HCT116 (cell line): ENCODE results near the gene LSMEM2. TPM values are rescaled to one million over a fixed set of nuclear protein-coding genes. Genes with fewer than 3 reads are reported as not detected.

ENCODE experiments used
- ATAC-seq: fragments of 200-7000 bp; cut with Tn5 transposase; 2 replicates; pipeline ENCODE4 v1.9.1; 2020; ENCODE audit warnings: mild to moderate bottlenecking, moderate library complexity
- BruUV-seq: library from RNA; stranded (reverse); fragments of 400-500 nt; replicated peaks from 2 replicates; lab custom pipeline; 2021; lab: Mats Ljungman, UMichigan
- CTCF ChIA-PET: fragments of 300-600 bp; sonication (Branson Sonifier 250); formaldehyde crosslinking; loops from one replicate; lab custom pipeline; 2021; ENCODE audit warnings: antibody characterized with exemption; lab: Charles Lee
- POLR2A ChIA-PET: fragments of 300-600, 350-600 bp; sonication (Branson Sonifier 250); formaldehyde crosslinking; loops from one replicate; lab custom pipeline; 2021; ENCODE audit warnings: antibody characterized with exemption; lab: Charles Lee
- RAD21 ChIA-PET, 2 experiments: fragments of 300-600 bp; sonication (Branson Sonifier 250); formaldehyde crosslinking; loops; one replicate each; lab custom pipeline; 2023; ENCODE audit warnings: low total read pairs in 2 of 2; ENCODE audit not compliant: uncharacterized antibody in 2 of 2, unreplicated experiment in 2 of 2, low non-redundant PET in 1 of 2; lab: Charles Lee
- DNase-seq: peaks from one replicate; pipeline ENCODE4 v3.0.0-alpha.2; 2010; ENCODE audit warnings: low read depth, low spot score
- H2AFZ ChIP-seq: fragments of 200-600 bp; shearing (Covaris generic), sonication (generic); 2 replicates; pipeline ENCODE4 v1.6.1; 2017; ENCODE audit warnings: low read depth, mixed run types, mixed read lengths, antibody characterized with exemption, low read length; ENCODE audit not compliant: poor library complexity, severe bottlenecking
- H3K27ac ChIP-seq: 2 replicates; pipeline ENCODE4 v1.5.1; 2012; ENCODE audit warnings: low read depth, low read length
- H3K27me3 ChIP-seq: fragments of 200-600 bp; sonication (generic); 2 replicates; pipeline ENCODE4 v1.6.1; 2016; ENCODE audit warnings: mixed run types, low read length, mixed read lengths; ENCODE audit not compliant: insufficient read depth
- H3K36me3 ChIP-seq, 2 experiments: fragments of 200-500 bp in 1 of 2; fragments of 200-600 bp in 1 of 2; sonication (Bioruptor generic) in 1 of 2; sonication (generic) in 1 of 2; 2 replicates each; pipeline versions ENCODE4 v1.5.1 to v1.6.1; 2014 to 2016; ENCODE audit warnings: low read length in 2 of 2, inconsistent platforms in 1 of 2, mixed read lengths in 1 of 2, mixed run types in 1 of 2; ENCODE audit not compliant: insufficient read depth in 2 of 2, control insufficient read depth in 1 of 2
- H3K4me1 ChIP-seq, 2 experiments: fragments of 200-600 bp in 1 of 2; sonication (generic) in 1 of 2; 2 replicates each; pipeline versions ENCODE4 v1.5.1 to v1.6.1; 2012 to 2017; ENCODE audit warnings: low read length in 2 of 2, inconsistent platforms in 1 of 2, mild to moderate bottlenecking in 1 of 2, mixed read lengths in 1 of 2, mixed run types in 1 of 2, moderate library complexity in 1 of 2; ENCODE audit not compliant: insufficient read depth in 2 of 2, control insufficient read depth in 1 of 2
- H3K4me2 ChIP-seq: fragments of 200-600 bp; sonication (generic); 2 replicates; pipeline ENCODE4 v1.6.1; 2017; ENCODE audit warnings: mixed run types, low read length, mixed read lengths
- H3K4me3 ChIP-seq, 2 experiments: fragments of 200-600 bp in 1 of 2; sonication (generic) in 1 of 2; replicated peaks in 1 of 2; 2 replicates each; pipeline ENCODE4 v1.5.1; 2011 to 2016; ENCODE audit warnings: low read length in 2 of 2, control low read depth in 1 of 2, low read depth in 1 of 2, mild to moderate bottlenecking in 1 of 2, mixed read lengths in 1 of 2, mixed run types in 1 of 2
- H3K79me2 ChIP-seq: fragments of 200-600 bp; sonication (generic); 2 replicates; pipeline ENCODE4 v1.6.1; 2017; ENCODE audit warnings: mild to moderate bottlenecking, mixed run types, low read length, moderate library complexity, mixed read lengths; ENCODE audit not compliant: insufficient read depth
- H3K9ac ChIP-seq: fragments of 200-600 bp; sonication (generic); 2 replicates; pipeline ENCODE4 v1.6.1; 2016; ENCODE audit warnings: low read length, mixed read lengths
- H3K9me2 ChIP-seq: fragments of 200-600 bp; sonication (generic), shearing (Covaris generic); 2 replicates; pipeline ENCODE4 v1.6.1; 2017; ENCODE audit warnings: mixed run types, mild to moderate bottlenecking, moderate library complexity; ENCODE audit not compliant: insufficient read depth
- H3K9me3 ChIP-seq, 2 experiments: fragments of 200-500 bp in 1 of 2; fragments of 200-600 bp in 1 of 2; sonication (Bioruptor generic) in 1 of 2; sonication (generic) in 1 of 2; 2 replicates each; pipeline ENCODE4 v1.6.1; 2014 to 2017; ENCODE audit warnings: low read length in 2 of 2, mixed read lengths in 2 of 2, inconsistent platforms in 1 of 2, low read depth in 1 of 2, mild to moderate bottlenecking in 1 of 2, mixed run types in 1 of 2, moderate library complexity in 1 of 2; ENCODE audit not compliant: control insufficient read depth in 1 of 2, insufficient read depth in 1 of 2
- H4K20me1 ChIP-seq: fragments of 200-600 bp; sonication (generic), shearing (Covaris generic); 2 replicates; pipeline ENCODE4 v1.6.1; 2017; ENCODE audit warnings: mixed run types, mild to moderate bottlenecking, moderate library complexity; ENCODE audit not compliant: insufficient read depth
- CBX3 ChIP-seq: IDR thresholded peaks from 2 replicates; pipeline ENCODE4 v1.6.1; 2012; ENCODE audit warnings: low read depth
- CEBPB ChIP-seq: IDR thresholded peaks from 2 replicates; pipeline ENCODE4 v1.6.1; 2012; ENCODE audit warnings: low read depth
- EGR1 ChIP-seq: IDR thresholded peaks from 2 replicates; pipeline ENCODE4 v1.6.1; 2012; ENCODE audit warnings: low read depth
- ELF1 ChIP-seq: IDR thresholded peaks from 2 replicates; pipeline ENCODE4 v1.6.1; 2012; ENCODE audit warnings: low read depth, borderline replicate concordance
- EZH2phosphoT487 ChIP-seq: fragments of 200-600 bp; IDR thresholded peaks from 2 replicates; pipeline ENCODE4 v1.6.1; 2018; ENCODE audit warnings: antibody characterized with exemption, borderline replicate concordance
- FOSL1 ChIP-seq: IDR thresholded peaks from 2 replicates; pipeline ENCODE4 v1.6.1; 2012; ENCODE audit warnings: low read depth
- RAD21 ChIP-seq: IDR thresholded peaks from 2 replicates; pipeline ENCODE4 v1.6.1; 2012; ENCODE audit warnings: low read depth, mild to moderate bottlenecking
- SIN3A ChIP-seq: IDR thresholded peaks from 2 replicates; pipeline ENCODE4 v1.6.1; 2012; ENCODE audit warnings: low read depth
- SRF ChIP-seq: IDR thresholded peaks from 2 replicates; pipeline ENCODE4 v1.6.1; 2012; ENCODE audit warnings: low read depth
- TCF7L2 ChIP-seq: IDR thresholded peaks from 2 replicates; pipeline ENCODE4 v1.7.0; 2011; ENCODE audit warnings: borderline replicate concordance, inconsistent platforms; ENCODE audit not compliant: insufficient read depth, insufficient read length; ENCODE audit errors: extremely low read depth
- YY1 ChIP-seq: IDR thresholded peaks from 2 replicates; pipeline ENCODE4 v1.6.1; 2011; ENCODE audit warnings: low read length, low read depth, moderate library complexity, mild to moderate bottlenecking; ENCODE audit not compliant: insufficient replicate concordance; ENCODE audit errors: extremely low read depth
- ZFX ChIP-seq: fragments of 450-650 bp; IDR thresholded peaks from 2 replicates; pipeline ENCODE4 v1.6.1; 2017
- ZNF274 ChIP-seq: fragments of 200-500 bp; sonication (Bioruptor generic); IDR thresholded peaks from 2 replicates; pipeline ENCODE4 v1.6.1; 2014; ENCODE audit warnings: mild to moderate bottlenecking, low read depth, low read length, inconsistent platforms
- intact Hi-C: fragments of 100-400 bp; cut with micrococcal nuclease; formaldehyde crosslinking; loops from 2 replicates; pipeline ENCODE4 v1.10.0; 2022
- total RNA-seq: library from RNA; stranded (reverse); gene quantifications from one replicate; pipeline ENCODE4 v1.2.1, GENCODE V29; 2021; ENCODE audit not compliant: unreplicated experiment
- TF ChIP-seq, protein P1 (sequence below): IDR thresholded peaks from 2 replicates; pipeline ENCODE4 v1.6.1; 2012
- TF ChIP-seq, protein P2 (sequence below), 3 experiments: fragments of 200-600 bp in 1 of 3; sonication (generic) in 1 of 3; IDR thresholded peaks in 2 of 3; conservative IDR thresholded peaks in 1 of 3; 2 replicates each; pipeline ENCODE4 v1.5.1; 2012 to 2017; ENCODE audit warnings: low read depth in 2 of 3, low read length in 2 of 3, antibody characterized with exemption in 1 of 3, borderline replicate concordance in 1 of 3, control low read depth in 1 of 3, mild to moderate bottlenecking in 1 of 3, mixed read lengths in 1 of 3, mixed run types in 1 of 3, moderate library complexity in 1 of 3; ENCODE audit not compliant: insufficient read depth in 1 of 3

LSMEM2 gene
- total RNA-seq, 1 experiment from 2014 or later, result not detected

DNA sequence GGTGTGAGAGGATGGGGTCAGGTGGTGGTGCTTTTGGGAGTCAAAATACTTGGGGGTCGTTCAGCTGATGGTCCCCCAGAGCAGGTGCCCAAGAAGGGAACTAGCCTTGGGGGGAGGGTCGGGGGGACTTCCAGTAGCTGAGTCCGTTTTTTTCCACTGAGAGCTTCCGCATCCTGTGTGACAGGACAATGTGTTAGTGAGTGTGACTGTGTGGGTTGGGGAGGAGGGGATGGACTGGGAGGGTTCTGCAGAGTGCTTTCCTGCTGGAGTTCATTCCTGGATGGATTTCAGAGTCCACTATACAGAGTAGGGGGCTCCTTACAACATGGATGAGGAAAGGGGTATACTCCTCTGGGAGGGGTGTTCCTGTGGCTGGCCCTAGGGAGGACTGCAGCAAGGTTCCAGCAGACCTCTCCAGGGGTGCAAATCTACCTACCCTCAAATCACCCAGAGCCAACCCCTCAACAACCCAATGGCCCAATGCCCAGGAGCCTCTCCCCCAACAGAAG lies 44.3 kb downstream of the LSMEM2 start:
- no peaks in the 10 kb centered on the region for H4K20me1 ChIP-seq
- no peak overlapping the region for H3K4me2 ChIP-seq
- TF ChIP-seq ZNF274, result no peak
- no peak for TF ChIP-seq FOSL1
- TF ChIP-seq, protein P1, sequence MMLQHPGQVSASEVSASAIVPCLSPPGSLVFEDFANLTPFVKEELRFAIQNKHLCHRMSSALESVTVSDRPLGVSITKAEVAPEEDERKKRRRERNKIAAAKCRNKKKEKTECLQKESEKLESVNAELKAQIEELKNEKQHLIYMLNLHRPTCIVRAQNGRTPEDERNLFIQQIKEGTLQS, result no peak
- no peak for TF ChIP-seq YY1
- TF ChIP-seq RAD21, result no peak
- no peak for TF ChIP-seq SIN3A
- no peak for TF ChIP-seq ZFX
- no peak for TF ChIP-seq CBX3
- TF ChIP-seq ELF1, result no peak
- no peak for TF ChIP-seq EGR1
- no peak for TF ChIP-seq TCF7L2
- TF ChIP-seq, protein P2, sequence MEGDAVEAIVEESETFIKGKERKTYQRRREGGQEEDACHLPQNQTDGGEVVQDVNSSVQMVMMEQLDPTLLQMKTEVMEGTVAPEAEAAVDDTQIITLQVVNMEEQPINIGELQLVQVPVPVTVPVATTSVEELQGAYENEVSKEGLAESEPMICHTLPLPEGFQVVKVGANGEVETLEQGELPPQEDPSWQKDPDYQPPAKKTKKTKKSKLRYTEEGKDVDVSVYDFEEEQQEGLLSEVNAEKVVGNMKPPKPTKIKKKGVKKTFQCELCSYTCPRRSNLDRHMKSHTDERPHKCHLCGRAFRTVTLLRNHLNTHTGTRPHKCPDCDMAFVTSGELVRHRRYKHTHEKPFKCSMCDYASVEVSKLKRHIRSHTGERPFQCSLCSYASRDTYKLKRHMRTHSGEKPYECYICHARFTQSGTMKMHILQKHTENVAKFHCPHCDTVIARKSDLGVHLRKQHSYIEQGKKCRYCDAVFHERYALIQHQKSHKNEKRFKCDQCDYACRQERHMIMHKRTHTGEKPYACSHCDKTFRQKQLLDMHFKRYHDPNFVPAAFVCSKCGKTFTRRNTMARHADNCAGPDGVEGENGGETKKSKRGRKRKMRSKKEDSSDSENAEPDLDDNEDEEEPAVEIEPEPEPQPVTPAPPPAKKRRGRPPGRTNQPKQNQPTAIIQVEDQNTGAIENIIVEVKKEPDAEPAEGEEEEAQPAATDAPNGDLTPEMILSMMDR (IDR thresholded peaks at IDR 0.05 in 2 of 3, conservative IDR thresholded peaks at IDR 0.05 in 1 of 3; ENCODE audit: borderline replicate concordance in 1 of 3, insufficient read depth in 1 of 3, low read depth in 2 of 3, low read length in 2 of 3), result no peak
- no peak for TF ChIP-seq EZH2phosphoT487
- TF ChIP-seq SRF, result no peak
- no peak for TF ChIP-seq CEBPB
- TF ChIP-seq, all 23 proteins: peak for 0
- Histone ChIP-seq H3K9ac (no peak overlapping the region), H2AFZ (no peak overlapping the region), H3K79me2 (peaks cover 56% of the 10 kb centered on the region), H3K27me3 (no peaks in the 10 kb centered on the region), H3K4me3 (no peak overlapping the region), H3K4me1 (peaks cover 41 to 67% of the 10 kb centered on the region in 2 experiments), H3K9me2 (no peaks in the 10 kb centered on the region), H3K27ac (peak overlapping the region; percentile 93; the same call in 1 of the 2 replicates), H3K36me3 (peaks cover 9 to 25% of the 10 kb centered on the region in 2 experiments; a peak in 2 of 4 replicates), H3K9me3 (no peaks in the 10 kb centered on the region)
- ATAC-seq, result no peak
- no TSS peak for BruUV-seq
- DNase-seq, result no peak
- ChIA-PET RAD21 (interaction anchor here in 1 of 2 experiments (1.5 kb wide), 1 partner anchor 24 kb away, joined by 4 read pairs; the partner anchor contains the start of genes HYAL3 and NAA80), POLR2A (interaction anchor here (1.3 kb wide), 1 partner anchor 14 kb away, joined by 4 read pairs; no protein-coding TSS in a partner anchor), CTCF (interaction anchor here (0.8 kb wide), 1 partner anchor 46 kb away, joined by 3 read pairs; no protein-coding TSS in a partner anchor)
- intact Hi-C loops, result no loop called here
